Measurements from ENCODE around the gene ADAM15. TPM values are rescaled to one million over a fixed set of nuclear protein-coding genes. Genes with fewer than 3 reads are reported as not detected.

The ADAM15 gene
- total and polyA plus RNA-seq, 2 donors (not counting 3 experiments of a cell fraction or from before 2014, with no cell fraction given): 295 to 299 TPM

- CTCF ChIA-PET: interaction anchor here (0.6 to 6.7 kb wide), 3 partner anchors 18 to 25 kb away, joined by 3 to 49 read pairs (median 4); no protein-coding TSS in a partner anchor
- Histone ChIP-seq H3K79me2 (ENCODE audit: control insufficient read depth, insufficient read depth, low read length) (peaks cover 5% of the 10 kb centered on the region), H2AFZ (ENCODE audit: low read depth, low read length) (no peak overlapping the region), H3K9me3 (replicated peaks; ENCODE audit: control insufficient read depth, insufficient read depth, low read length) (no peaks in the 10 kb centered on the region), H3K27me3 (ENCODE audit: control insufficient read depth in 2 of 2, insufficient read depth in 2 of 2, low read length in 2 of 2) (no peaks in the 10 kb centered on the region), H3K4me3 (replicated peaks in 1 of 3; ENCODE audit: insufficient read depth in 1 of 3, low read depth in 1 of 3, low read length in 3 of 3) (no peak overlapping the region), H3K27ac (ENCODE audit: insufficient read depth, low read depth, low read length) (no peak overlapping the region), H3K9me1 (replicated peaks; ENCODE audit: control insufficient read depth, extremely low read depth, insufficient read depth, low read length) (no peaks in the 10 kb centered on the region), H3K4me2 (ENCODE audit: insufficient read depth, low read length) (no peak overlapping the region), H4K20me1 (replicated peaks; ENCODE audit: control insufficient read depth, extremely low read depth, insufficient read depth, low read length) (no peaks in the 10 kb centered on the region), H3K36me3 (ENCODE audit: control insufficient read depth in 2 of 2, extremely low read depth in 1 of 2, insufficient read depth in 2 of 2, low read length in 2 of 2) (peaks cover 4 to 6% of the 10 kb centered on the region in 2 experiments), H3K4me1 (ENCODE audit: control insufficient read depth, extremely low read depth, insufficient read depth, low read length) (peaks cover 10% of the 10 kb centered on the region), H3K9ac (replicated peaks; ENCODE audit: extremely low read depth, insufficient read depth, low read length) (no peak overlapping the region)
- DNase-seq (ENCODE audit: low read depth, low spot score) (no peak), FAIRE-seq (no peak)
- BruUV-seq (replicated peaks): no TSS peak
- dilution Hi-C loops (cut with MboI; ENCODE audit: extremely low pct_ligation_motif_present, low sequenced_read_pairs) (no loop called here), intact Hi-C loops (cut with micrococcal nuclease) (no loop called here)
- POLR2A ChIA-PET: no interaction called here
- TF ChIP-seq EZH2 (IDR thresholded peaks at IDR 0.05; ENCODE audit: borderline replicate concordance, low read depth, low read length, severe bottlenecking) (no peak), GATA2 (IDR thresholded peaks at IDR 0.05; ENCODE audit: insufficient read depth, insufficient read length, low read depth, low read length) (no peak), FOS (IDR thresholded peaks at IDR 0.05; ENCODE audit: borderline replicate concordance, insufficient read depth, low read length) (no peak), JUN (IDR thresholded peaks at IDR 0.05; ENCODE audit: borderline replicate concordance, insufficient read depth, insufficient read length, low read depth) (no peak), MYC (IDR thresholded peaks at IDR 0.05; ENCODE audit: low read depth, low read length) (no peak), POLR2AphosphoS5 (IDR thresholded peaks at IDR 0.05; ENCODE audit: insufficient read depth, low read depth, low read length) (no peak), MAX (IDR thresholded peaks at IDR 0.05; ENCODE audit: insufficient read depth, insufficient read length) (no peak)
- TF ChIP-seq, protein P1, sequence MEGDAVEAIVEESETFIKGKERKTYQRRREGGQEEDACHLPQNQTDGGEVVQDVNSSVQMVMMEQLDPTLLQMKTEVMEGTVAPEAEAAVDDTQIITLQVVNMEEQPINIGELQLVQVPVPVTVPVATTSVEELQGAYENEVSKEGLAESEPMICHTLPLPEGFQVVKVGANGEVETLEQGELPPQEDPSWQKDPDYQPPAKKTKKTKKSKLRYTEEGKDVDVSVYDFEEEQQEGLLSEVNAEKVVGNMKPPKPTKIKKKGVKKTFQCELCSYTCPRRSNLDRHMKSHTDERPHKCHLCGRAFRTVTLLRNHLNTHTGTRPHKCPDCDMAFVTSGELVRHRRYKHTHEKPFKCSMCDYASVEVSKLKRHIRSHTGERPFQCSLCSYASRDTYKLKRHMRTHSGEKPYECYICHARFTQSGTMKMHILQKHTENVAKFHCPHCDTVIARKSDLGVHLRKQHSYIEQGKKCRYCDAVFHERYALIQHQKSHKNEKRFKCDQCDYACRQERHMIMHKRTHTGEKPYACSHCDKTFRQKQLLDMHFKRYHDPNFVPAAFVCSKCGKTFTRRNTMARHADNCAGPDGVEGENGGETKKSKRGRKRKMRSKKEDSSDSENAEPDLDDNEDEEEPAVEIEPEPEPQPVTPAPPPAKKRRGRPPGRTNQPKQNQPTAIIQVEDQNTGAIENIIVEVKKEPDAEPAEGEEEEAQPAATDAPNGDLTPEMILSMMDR (IDR thresholded peaks at IDR 0.05; ENCODE audit: extremely low read depth in 1 of 2, insufficient read depth in 1 of 2, low read depth in 1 of 2, low read length in 2 of 2): no peak
Observed at GRCh38 chr1:155066777-155067176, 15.7 kb downstream of the ADAM15 start.

Measured in endothelial cell of umbilical vein (primary cell).